ENCODE data around the gene IGF2BP3.

DNA sequence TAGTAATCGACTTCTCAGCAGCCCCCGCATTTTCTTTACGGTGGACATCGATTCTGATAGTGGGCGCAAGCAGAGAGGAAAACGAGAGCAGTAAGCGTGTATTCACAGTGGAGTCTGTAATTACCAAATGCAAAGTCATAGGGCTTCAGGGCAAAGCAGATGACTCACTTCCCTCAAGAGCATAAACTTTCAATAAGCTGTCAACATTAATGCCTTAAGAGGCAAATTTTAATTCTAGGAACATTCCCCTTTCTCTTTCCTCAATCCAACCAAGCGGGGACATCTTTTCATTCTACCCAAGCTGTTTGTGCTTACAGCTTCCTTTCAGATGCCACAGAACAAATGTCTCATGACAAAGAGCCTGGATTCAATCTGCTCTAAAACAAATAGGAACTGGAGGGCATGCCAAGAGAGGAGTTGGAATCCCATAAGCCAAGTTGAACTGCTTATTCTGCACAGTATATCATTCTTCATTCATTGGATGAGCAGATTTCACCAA, 122.6 kb downstream of the IGF2BP3 start:
- TF ChIP-seq, protein P1, sequence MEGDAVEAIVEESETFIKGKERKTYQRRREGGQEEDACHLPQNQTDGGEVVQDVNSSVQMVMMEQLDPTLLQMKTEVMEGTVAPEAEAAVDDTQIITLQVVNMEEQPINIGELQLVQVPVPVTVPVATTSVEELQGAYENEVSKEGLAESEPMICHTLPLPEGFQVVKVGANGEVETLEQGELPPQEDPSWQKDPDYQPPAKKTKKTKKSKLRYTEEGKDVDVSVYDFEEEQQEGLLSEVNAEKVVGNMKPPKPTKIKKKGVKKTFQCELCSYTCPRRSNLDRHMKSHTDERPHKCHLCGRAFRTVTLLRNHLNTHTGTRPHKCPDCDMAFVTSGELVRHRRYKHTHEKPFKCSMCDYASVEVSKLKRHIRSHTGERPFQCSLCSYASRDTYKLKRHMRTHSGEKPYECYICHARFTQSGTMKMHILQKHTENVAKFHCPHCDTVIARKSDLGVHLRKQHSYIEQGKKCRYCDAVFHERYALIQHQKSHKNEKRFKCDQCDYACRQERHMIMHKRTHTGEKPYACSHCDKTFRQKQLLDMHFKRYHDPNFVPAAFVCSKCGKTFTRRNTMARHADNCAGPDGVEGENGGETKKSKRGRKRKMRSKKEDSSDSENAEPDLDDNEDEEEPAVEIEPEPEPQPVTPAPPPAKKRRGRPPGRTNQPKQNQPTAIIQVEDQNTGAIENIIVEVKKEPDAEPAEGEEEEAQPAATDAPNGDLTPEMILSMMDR (IDR thresholded peaks at IDR 0.05) = no peak
- TF ChIP-seq POLR2A (IDR thresholded peaks at IDR 0.05) (no peak), POLR2AphosphoS5 (IDR thresholded peaks at IDR 0.05) (no peak)

Data from breast epithelium (tissue), 3 donors.